Stimulated activated CD4-positive, alpha-beta T cell treated with anti-CD3 and anti-CD28 coated beads, Interleukin-4, amount 100 ng/mL, for 4 hours (primary cell): ENCODE measurements around the gene NMRK2.
"Not testable (repeated sequence)": the region's sequence is repeated elsewhere in the genome, so short reads cannot be mapped to it uniquely, and the experiment has no call there.

Experiments
- DNase-seq, 2 experiments: peaks; one replicate each; pipeline ENCODE4 v3.0.0-alpha.2; 2020

The NMRK2 gene

DNA sequence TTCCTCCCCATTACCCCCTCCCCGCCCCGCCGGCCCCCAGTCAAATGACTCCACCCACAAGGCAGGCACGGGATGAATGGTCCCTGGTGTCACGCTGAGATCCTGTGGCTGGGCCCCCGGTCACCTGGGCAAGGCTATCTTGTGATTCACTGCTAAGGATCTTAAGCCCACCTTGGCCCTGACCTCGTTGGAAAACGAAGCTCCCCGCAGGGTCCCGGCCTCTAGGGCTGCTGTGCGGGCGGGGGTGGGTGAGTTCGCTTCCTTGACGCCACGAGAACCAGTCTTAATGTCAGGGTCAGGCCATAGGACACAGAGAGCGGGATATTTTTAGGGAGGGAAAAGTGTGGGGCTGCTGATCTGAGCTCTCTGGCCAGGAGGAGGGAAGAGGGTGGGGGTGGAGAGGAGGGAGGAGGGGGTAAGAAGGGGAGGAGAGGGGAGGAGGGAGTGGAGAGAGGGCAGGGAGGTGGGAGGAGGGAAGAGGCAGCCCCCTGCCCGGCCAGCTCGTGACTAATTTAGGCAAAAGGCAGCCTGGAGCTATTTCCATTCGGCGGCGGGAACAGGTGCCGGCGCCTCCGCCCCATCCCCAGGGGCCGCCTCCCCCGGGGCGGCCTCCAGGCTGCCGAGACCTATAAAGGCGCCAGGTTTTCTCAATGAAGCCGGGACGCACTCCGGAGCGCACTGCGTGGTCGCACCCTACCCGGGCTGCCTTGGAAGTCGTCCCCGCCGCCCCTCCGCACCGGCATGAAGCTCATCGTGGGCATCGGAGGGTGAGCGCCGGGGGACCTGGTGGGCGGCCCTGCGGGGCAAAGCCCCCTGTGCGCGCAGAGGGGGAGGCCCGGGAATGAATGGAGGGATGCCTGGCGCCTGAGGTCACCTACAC is at the start of gene NMRK2:
TSS of gene NMRK2 (plus strand) at position 139 of the 880 bp plus-strand sequence. CDS start at position 742, 603 bp downstream.
- no peak for DNase-seq

- DNase-seq: no peak
Observed at GRCh38 chr19:3890591-3890990, 42.3 kb upstream of the NMRK2 start.

DNA sequence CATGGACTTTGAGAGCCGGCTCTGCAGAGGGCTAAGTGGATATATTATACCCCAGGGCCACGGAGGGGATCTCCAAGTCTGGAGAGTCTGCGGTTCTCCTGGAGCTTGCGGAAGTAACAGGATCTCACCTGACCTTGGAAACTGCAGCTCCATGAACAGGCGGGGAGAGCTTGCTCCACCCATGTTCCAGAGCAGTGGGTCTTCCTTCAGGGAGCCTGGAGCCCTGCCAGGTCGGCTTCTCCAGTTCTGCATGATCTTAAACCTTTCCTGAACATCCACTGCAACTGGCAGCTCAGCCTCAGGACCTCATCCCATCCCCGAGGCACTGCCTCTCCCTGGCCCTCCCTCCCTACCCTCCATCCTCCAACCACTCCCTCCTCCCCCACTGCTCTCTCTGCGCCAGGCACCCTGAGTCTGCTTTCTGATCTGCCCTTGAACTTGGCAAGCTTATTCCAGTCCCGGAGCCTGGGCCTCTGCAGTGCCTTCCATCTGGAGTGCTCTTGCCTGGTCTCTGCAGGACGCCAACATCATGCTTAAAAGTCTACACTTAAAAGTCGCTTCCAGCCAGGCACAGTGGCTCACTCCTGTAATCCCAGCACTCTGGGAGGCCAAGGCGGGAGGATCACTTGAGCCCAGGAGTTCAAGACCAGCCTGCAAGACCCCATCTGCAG is 39.2 kb upstream of the NMRK2 start:
- DNase-seq: no peak

GRCh38 chr19:3894959-3895358 is 37.9 kb upstream of the NMRK2 start:
- not testable (repeated sequence) for DNase-seq

DNA sequence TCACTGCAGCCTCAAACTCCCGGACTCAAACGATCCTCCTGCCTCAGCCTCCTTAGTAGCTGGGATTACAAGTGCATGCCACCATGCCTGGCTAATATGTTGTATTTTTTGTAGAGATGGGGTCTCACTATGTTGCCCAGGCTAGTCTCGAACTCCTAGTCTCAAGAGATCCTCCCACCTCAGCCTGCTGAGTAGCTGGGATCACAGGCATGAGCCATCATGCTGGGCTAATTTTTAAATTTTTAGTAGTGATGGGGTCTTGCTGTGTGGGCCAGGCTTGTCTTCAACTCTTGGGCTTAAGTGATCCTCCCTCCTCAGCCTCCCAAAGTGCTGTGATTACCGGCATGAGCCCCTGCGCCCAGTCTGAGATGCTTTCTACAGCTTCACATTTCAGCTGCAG is 37.1 kb upstream of the NMRK2 start:
- no peak for DNase-seq

DNA sequence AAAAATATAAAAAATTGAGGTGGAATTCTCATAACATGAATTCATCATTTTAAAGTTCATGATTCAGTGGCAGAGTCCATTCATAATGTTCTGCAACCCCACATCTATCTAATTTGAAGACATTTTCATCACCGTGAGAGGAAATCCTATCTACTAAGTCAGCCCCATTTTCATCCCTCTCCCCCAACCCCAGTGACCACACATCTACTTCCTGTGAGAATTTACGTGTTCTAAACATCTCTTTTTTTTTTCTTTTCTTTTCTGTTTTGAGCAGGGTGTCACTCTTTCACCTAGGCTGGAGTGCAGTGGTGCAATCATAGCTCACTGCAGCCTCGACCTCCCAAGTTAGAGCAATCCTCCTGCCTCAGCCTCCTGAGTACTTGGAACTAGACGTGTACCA is 34.9 kb upstream of the NMRK2 start:
- no peak for DNase-seq

GRCh38 chr19:3898426-3898825 is 34.4 kb upstream of the NMRK2 start:
- DNase-seq: no peak

DNA sequence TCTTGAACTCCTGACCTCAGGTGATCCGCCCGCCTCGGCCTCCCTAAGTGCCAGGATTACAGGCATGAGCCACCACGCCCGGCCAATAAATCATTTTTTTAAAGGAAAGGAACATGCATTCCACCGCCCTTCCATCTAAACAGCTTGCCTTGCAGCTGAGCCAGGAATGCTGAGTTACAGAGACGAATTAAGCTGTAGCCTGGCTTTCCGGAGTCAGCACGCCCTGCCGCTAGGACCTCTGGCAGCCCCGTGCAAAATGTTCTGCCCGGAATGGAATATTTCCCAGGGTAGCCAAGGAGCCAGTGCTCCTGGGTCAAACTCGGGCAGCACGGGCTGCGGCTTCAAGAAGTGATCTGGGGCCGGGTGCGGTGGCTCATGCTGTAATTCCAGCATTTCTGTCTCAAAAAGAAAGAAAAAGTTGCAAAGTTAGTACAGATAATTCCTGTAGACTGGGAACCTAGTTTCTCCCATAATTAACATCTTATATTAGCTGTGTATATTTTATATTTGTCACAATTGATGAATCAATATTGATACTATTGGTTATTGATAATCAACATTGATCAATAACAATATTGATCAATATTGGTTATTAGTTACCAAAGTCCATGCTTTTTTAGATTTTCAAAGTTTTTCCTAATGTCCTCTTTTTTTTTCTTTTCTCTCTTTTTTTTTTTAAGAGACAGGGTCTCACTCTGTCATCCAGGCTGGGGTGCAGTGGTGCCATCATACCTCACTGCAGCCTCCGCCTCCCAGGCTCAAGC is 33.2 kb upstream of the NMRK2 start:
- no peak for DNase-seq

GRCh38 chr19:3902317-3902973 is 30.4 kb upstream of the NMRK2 start:
- DNase-seq: no peak

- no peak for DNase-seq
Observed at GRCh38 chr19:3904233-3904632, 28.6 kb upstream of the NMRK2 start.

DNA sequence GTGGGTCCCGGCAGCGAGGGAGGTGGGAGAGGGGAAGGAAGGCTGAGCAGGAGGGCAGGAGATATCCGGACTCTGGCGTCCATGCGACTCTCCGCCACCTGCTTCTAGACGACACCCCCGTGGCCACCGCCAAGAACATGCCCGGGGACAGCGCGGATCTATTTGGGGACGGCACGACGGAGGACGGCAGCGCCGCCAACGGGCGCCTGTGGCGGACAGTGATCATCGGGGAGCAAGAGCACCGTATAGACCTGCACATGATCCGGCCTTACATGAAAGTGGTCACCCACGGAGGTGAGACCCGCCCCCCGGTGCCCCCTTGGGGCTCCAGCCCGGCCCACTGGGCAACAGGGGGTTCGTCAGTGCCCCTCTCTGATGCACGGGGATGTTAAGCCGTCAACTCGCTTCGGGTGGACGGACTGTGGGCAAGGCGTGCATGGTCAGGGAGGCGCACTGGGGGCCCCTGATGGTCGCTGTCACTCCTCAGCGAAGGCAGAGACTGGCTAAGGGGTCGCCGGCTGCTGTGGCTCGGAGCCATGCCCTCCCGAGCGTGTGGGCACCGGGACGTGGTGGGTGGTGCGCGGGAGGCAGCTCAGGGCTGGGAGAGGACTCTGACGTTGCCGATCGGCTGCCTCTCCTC is 25.1 kb upstream of the NMRK2 start:
- no peak for DNase-seq

DNA sequence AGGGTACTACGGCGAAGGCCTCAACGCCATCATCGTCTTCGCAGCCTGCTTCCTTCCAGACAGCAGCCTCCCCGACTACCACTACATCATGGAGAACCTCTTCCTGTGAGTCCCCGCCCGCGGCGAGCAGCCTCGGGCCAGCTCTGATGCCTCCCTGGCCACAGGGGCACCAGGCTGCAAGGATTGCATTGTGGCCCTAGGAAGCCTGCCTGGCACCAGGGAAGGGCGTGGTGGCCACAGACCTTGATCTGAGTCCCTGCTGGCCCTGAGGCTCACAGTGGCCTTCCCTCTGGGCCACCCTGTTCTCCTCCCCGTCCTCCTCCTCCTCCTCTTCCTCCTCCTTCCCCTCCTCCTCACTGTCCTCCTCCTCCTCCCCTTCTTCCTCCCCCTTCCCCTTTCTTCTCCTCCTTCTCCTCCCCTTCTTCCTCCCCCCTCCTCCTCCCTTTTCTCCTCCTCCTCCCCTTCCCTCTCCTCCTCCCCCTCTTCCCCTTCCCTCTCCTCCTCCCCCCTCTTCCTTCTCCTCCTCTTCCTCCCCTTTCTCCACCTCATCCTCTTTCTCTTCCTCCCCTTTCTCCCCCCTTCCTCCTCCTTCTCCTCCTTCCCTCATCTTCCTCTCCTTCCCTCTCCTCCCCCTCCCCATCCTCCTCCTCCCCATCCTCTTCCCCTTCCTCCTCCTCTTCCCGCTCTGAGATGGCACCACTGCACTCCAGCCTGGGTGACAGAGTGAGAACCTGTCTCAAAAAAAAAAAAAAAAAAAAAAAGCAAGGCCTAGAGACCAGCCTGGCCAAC is 24.4 kb upstream of the NMRK2 start:
- no peak for DNase-seq

GRCh38 chr19:3910105-3910504 is 22.8 kb upstream of the NMRK2 start:
- no peak for DNase-seq

DNA sequence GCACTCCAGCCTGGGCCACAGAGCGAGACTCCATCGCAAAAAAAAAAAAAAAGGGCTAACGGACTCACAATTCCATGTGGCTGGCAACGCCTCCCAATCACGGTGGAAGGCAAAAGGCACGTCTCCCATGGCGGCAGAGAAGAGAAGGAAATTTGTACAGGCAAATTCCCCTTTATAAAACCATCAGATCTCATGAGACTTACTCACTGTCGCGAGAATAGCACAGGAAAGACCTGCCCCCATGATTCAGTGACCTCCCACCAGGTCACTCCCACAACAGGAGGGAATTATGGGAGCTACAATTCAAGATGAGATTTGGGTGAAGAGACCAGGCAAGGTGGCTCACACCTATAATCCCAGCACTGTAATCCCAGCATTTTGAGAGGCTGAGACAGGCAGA is 18.7 kb upstream of the NMRK2 start:
- DNase-seq: no peak

DNA sequence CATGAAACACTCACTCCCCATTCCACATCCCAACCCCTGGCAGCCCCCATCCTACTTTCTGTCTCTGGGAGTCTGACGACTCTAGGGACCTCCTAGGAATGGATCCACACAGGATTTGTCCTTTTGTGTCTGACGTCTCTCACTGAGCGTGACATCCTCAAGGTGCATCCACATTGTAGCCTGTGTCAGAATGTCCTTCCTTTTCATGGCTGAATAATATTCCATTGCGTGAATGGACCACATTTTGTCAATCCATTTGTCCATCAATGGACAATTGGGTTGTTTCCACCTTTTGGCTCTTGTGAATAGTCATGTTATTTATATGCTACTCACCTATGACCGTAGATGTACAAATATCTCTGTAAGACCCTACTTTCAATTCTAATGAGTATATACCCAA is 16.8 kb upstream of the NMRK2 start:
- DNase-seq: no peak

DNA sequence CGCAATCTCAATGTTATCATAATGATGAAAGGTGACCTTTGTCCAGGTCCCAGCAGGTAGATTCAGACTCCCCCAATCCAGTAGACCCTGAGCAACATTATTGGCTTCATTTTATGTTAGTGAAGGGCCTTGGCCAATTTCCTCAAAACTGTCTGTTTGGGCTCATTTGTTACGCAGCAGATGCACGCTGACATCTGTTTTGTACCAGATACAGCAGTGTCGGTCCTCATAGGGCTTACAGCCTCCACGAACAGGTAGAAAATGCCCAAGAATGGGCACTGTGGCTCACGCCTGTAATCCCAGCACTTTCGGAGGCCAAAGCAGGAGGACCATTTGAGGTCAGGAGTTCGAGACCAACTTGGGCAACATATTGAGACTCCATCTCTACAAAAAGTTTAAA is 13.1 kb upstream of the NMRK2 start:
- no peak for DNase-seq

DNA sequence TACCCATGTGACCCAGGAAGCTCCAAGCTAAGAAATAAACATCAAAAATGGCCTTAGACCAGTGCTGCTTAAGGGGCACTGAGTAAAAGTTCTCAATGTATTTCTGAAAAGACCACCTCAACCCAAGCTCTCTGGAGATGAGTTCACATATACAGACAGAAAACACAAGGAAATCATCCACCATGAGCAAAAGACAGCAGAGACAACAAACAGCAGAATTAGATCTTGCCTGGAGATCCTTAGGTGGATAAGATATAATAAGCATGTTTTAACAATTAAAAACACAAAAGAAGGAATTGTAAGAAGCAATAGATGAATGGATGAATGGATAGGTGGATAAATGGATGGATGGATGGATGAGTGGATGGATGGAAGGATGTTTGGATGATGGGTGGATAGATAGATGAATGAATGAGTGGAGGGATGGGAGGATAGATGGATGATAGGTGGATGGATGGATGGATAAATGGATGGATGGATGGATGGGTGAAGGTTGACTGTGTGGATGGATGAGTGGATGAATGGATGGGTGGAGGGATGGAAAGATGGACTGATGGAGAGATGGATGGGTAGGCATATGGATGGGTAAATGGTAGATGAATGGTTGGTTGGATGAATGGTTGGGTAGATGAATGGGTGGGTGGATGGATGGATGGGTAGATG is 9.6 kb upstream of the NMRK2 start:
- DNase-seq: no peak

DNA sequence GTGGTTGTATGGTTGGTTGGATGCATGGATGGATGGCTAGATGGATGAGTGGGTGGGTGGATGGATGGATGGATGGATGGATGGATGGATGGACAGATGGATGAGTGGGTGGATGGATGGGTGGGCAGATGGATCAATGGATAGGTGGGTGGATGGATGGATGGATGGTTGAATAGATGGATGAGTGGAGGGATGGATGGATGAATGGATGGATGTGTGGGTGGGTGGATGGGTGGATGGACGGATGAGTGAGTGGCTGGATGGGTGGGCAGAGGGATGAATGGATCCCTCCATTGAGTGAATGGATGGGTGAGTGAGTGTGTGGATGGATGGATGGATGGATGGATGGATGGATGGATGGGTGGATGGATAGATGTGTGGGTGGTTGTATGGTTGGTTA is 9.0 kb upstream of the NMRK2 start:
- no peak for DNase-seq

- no peak for DNase-seq
Observed at GRCh38 chr19:3931041-3931440, 1.8 kb upstream of the NMRK2 start.

DNA sequence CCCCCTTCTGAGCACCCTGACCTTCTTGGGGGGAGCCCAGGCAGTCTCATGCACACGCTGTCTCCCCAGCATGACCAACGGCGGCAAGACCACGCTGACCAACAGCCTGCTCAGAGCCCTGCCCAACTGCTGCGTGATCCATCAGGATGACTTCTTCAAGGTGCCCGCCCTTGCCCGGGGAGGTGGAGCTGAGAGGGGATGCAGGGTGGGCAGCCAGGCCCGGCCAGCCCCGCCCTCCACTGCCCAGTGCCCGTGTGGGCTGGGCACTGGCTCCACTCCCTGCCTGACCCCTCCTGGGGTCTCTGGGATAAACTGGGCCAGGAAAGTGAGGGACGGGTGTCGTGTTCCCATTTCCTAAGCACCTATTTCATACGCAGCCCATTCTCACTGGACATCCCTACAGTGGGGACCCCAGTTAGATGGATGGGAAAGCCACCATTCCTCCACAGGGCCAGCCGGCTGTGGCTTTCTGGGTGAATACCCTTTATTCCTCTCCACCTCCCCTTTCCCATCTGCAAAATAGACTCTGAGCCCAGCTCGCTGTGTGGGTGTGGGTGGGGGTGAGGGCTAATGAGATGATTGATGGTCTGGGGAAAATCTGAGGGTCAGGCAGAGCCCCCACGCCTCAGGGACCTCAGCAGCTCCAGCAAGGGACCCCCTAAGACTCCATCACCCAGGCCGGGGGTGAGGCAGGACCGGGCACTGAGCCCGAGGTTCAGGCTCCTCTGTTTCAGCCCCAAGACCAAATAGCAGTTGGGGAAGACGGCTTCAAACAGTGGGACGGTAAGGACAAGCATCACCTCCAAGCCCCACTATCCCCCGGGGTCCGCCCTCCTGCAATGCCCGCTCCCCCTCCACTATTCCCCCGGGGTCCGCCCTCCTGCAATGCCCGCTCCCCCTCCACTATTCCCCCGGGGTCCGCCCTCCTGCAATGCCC is 3.9 kb downstream of the NMRK2 start:
- DNase-seq: no peak
